Measurements from ENCODE around the gene UBE2B. TPM values are rescaled to one million over a fixed set of nuclear protein-coding genes. Genes with fewer than 3 reads are reported as not detected.
A peak's percentile ranks its signal among the peaks of the same experiment; 100 is the strongest.
"Not testable (repeated sequence)": the region's sequence is repeated elsewhere in the genome, so short reads cannot be mapped to it uniquely, and the experiment has no call there.

Gene UBE2B
- polyA plus RNA-seq, 6 donors from 2014 or later: 58.2 to 96.5 (median 77.7) TPM

DNA sequence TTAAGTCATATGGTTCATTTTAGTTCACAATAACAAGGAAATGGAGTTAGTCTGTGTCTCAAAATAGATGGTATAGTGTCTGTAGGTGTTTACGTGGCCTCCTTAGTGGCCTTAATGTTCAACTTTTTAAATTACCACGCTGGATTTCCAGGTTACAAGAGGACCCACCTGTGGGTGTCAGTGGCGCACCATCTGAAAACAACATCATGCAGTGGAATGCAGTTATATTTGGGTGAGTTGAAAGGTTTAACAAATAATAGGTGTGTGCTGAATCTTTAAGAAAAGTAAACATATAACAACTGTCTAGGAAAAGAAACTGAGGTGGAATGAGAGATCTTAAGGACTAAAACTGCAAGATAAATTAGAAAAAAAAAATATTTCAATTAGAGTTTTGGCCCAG is 2.9 kb downstream of the UBE2B start:
- H3K9me3 Mint-ChIP-seq: no peaks in the 10 kb centered on the region
- H3K4me1 Mint-ChIP-seq: peaks cover 28 to 44% (median 41%) of the 10 kb centered on the region in 3 donors
- H3K4me3 Mint-ChIP-seq: peak overlapping the region in 1 of 8 donors; percentile 94
- no peaks in the 10 kb centered on the region for H3K27me3 Mint-ChIP-seq
- peak overlapping the region in 1 of 6 donors; percentile 44 for H3K27ac Mint-ChIP-seq
- DNase-seq (no peak), ATAC-seq (ENCODE audit: low read depth in 2 of 2) (no peak)
- peaks cover 0 to 6% of the 10 kb centered on the region in 2 donors for H3K36me3 Mint-ChIP-seq

DNA sequence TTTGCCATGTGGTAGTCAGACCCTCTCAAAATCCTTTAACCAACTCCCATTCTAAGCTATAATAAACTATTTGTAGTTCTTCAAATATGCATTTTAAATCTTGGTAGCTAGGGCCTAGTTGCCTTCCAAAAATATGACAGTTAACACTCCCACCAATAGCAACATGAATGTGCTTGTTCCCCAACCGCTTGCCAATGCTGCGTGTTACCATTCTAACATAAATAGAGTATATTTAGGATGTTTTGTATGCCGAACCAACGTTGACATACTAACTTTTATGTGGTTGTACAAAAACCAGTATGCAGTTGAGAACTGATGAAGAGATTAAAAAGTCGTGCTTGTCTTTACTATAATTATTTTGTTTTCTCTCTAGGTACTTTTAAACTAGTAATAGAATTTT is 9.0 kb downstream of the UBE2B start:
- Mint-ChIP-seq H3K36me3 (peaks cover 10 to 11% of the 10 kb centered on the region in 2 donors), H3K27ac (no peak overlapping the region), H3K4me1 (peaks cover 8 to 10% (median 9%) of the 10 kb centered on the region in 3 donors), H3K27me3 (no peaks in the 10 kb centered on the region), H3K9me3 (no peaks in the 10 kb centered on the region), H3K4me3 (no peak overlapping the region)
- DNase-seq: no peak
- ATAC-seq (ENCODE audit: low read depth in 2 of 2): no peak

GRCh38 chr5:134382204-134382603 is 10.8 kb downstream of the UBE2B start:
- H3K9me3 Mint-ChIP-seq; ATAC-seq (ENCODE audit: low read depth in 2 of 2); DNase-seq; H3K4me3 Mint-ChIP-seq; H3K27me3 Mint-ChIP-seq; H3K4me1 Mint-ChIP-seq; H3K27ac Mint-ChIP-seq: not testable (repeated sequence)
- peaks cover 10 to 11% of the 10 kb centered on the region in 2 donors for H3K36me3 Mint-ChIP-seq

- Mint-ChIP-seq H3K27me3 (no peaks in the 10 kb centered on the region), H3K4me3 (no peak overlapping the region), H3K4me1 (peaks cover 6 to 9% (median 7%) of the 10 kb centered on the region in 3 donors), H3K9me3 (peaks cover 0 to 2% (median 0%) of the 10 kb centered on the region in 7 donors), H3K36me3 (peaks cover 10 to 22% of the 10 kb centered on the region in 2 donors), H3K27ac (peak overlapping the region in 2 of 6 donors; percentile 55 to 66)
- no peak for ATAC-seq (ENCODE audit: low read depth in 2 of 2)
- no peak for DNase-seq
Measured at GRCh38 chr5:134383980-134384697, 12.8 kb downstream of the UBE2B start.

DNA sequence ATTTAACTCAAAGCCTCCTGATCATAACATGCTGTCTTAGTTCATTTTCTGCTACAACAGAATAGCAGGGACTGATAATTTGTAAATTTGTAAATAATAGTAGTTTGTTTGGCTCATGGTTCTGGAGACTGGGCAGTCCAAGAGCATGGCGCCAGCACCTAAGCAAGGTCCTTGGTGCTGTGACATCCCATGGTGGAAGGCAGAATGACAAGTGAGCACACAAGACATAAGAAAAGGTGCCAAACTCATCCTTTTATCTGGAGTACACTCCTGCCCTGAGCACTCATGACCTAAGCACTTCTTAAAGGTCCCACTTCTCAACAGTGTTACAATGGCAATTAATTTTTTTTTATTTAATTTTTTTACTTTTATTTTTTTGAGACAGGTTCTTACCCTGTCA is 16.1 kb downstream of the UBE2B start:
- Mint-ChIP-seq H3K27me3 (no peaks in the 10 kb centered on the region), H3K4me1 (peaks cover 6 to 9% (median 7%) of the 10 kb centered on the region in 3 donors), H3K36me3 (peaks cover 10 to 33% of the 10 kb centered on the region in 2 donors), H3K9me3 (peaks cover 0 to 2% (median 0%) of the 10 kb centered on the region in 7 donors), H3K27ac (peak overlapping the region in 1 of 6 donors; percentile 84), H3K4me3 (no peak overlapping the region)
- no peak for ATAC-seq (ENCODE audit: low read depth in 2 of 2)
- DNase-seq: no peak

- Mint-ChIP-seq H3K9me3 (peaks cover 0 to 2% (median 0%) of the 10 kb centered on the region in 7 donors), H3K27ac (peak overlapping the region in 1 of 6 donors; percentile 28), H3K36me3 (peaks cover 0 to 28% of the 10 kb centered on the region in 2 donors), H3K4me1 (no peaks in the 10 kb centered on the region), H3K27me3 (no peaks in the 10 kb centered on the region), H3K4me3 (no peak overlapping the region)
- ATAC-seq (ENCODE audit: low read depth in 2 of 2) (no peak), DNase-seq (no peak)
Measured at GRCh38 chr5:134392301-134392700, 20.9 kb downstream of the UBE2B start.

- H3K4me1 Mint-ChIP-seq: peaks cover 0 to 3% (median 0%) of the 10 kb centered on the region in 3 donors
- H3K9me3 Mint-ChIP-seq: no peaks in the 10 kb centered on the region
- no peak for DNase-seq
- no peak for ATAC-seq (ENCODE audit: low read depth in 2 of 2)
- H3K4me3 Mint-ChIP-seq: no peak overlapping the region
- H3K36me3 Mint-ChIP-seq: peaks cover 0 to 26% of the 10 kb centered on the region in 2 donors
- H3K27me3 Mint-ChIP-seq: no peaks in the 10 kb centered on the region
- peak overlapping the region in 1 of 6 donors; percentile 76 for H3K27ac Mint-ChIP-seq
Measured at GRCh38 chr5:134394932-134395331, 23.6 kb downstream of the UBE2B start.

GRCh38 chr5:134396274-134396673 is 24.9 kb downstream of the UBE2B start:
- H3K27me3 Mint-ChIP-seq: no peaks in the 10 kb centered on the region
- H3K9me3 Mint-ChIP-seq: no peaks in the 10 kb centered on the region
- H3K27ac Mint-ChIP-seq: no peak overlapping the region
- ATAC-seq (ENCODE audit: low read depth in 2 of 2): no peak
- H3K4me1 Mint-ChIP-seq: peaks cover 0 to 3% (median 0%) of the 10 kb centered on the region in 3 donors
- DNase-seq: no peak
- H3K36me3 Mint-ChIP-seq: peaks cover 0 to 25% of the 10 kb centered on the region in 2 donors
- no peak overlapping the region for H3K4me3 Mint-ChIP-seq

DNA sequence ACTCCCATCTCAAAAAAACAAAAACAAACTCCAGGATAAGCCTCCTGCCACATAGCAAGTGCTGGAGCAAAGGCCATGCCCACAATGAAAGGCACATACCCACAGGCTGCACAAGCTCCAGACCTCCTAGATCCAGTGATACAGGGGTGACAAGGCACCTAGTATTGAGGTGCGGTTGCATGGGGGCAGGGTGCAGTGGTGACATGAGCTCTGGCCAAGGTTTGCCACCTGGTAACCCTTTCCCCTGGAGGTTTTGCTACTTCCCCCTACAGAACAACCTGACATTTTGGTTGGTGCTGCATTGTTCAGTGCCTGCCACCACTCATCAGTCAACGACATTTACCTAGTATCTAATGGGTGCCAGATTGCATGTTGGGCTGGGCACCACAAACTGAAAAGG is 25.8 kb downstream of the UBE2B start:
- no peak for DNase-seq
- Mint-ChIP-seq H3K4me3 (no peak overlapping the region), H3K27me3 (no peaks in the 10 kb centered on the region), H3K27ac (peak overlapping the region in 3 of 6 donors; percentile 30 to 52 (median 33)), H3K36me3 (peaks cover 0 to 23% of the 10 kb centered on the region in 2 donors), H3K9me3 (no peaks in the 10 kb centered on the region), H3K4me1 (peaks cover 0 to 3% (median 0%) of the 10 kb centered on the region in 3 donors)
- no peak for ATAC-seq (ENCODE audit: low read depth in 2 of 2)

DNA sequence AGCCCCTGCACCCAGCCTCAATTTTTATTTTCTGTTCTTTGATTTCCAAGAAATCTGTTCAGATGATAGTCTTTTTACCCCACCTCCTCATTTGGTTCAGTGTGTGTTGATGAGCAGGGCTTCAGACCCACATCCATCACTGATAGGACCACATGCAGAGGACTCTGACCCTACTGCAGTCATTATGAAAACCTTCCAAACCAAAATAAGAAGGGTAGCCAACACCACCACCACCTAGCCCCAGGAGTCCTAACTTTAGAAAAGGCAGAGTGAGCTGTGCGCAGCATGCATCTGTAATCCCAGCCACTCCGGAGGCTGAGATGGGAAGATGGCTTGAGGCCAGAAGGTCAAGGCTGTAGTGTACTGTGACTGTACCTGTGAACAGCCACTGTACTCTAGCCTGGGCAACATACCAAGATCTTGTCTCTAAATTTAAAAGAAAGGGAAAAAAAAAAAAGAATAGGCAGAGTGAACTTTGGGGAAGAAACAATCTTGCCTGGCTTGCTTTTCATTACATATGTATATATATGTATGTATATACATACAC is 27.3 kb downstream of the UBE2B start:
- H3K36me3 Mint-ChIP-seq: peaks cover 0 to 17% of the 10 kb centered on the region in 2 donors

GRCh38 chr5:134403951-134404350 is 32.6 kb downstream of the UBE2B start:
- no peak overlapping the region for H3K4me3 Mint-ChIP-seq
- no peak for ATAC-seq (ENCODE audit: low read depth in 2 of 2)
- H3K4me1 Mint-ChIP-seq: peaks cover 0 to 4% (median 3%) of the 10 kb centered on the region in 3 donors
- H3K27ac Mint-ChIP-seq: no peak overlapping the region
- no peaks in the 10 kb centered on the region for H3K9me3 Mint-ChIP-seq
- H3K27me3 Mint-ChIP-seq: no peaks in the 10 kb centered on the region
- peaks cover 0 to 10% of the 10 kb centered on the region in 2 donors for H3K36me3 Mint-ChIP-seq
- no peak for DNase-seq

More for the DNA sequence above, 27.3 kb downstream of the UBE2B start:
- peaks cover 0 to 3% (median 0%) of the 10 kb centered on the region in 3 donors for H3K4me1 Mint-ChIP-seq
- no peaks in the 10 kb centered on the region for H3K27me3 Mint-ChIP-seq
- peak overlapping the region in 1 of 6 donors; percentile 42 for H3K27ac Mint-ChIP-seq
- no peak for ATAC-seq (ENCODE audit: low read depth in 2 of 2)
- peak overlapping the region in 1 of 8 donors; percentile 54 for H3K4me3 Mint-ChIP-seq
- no peaks in the 10 kb centered on the region for H3K9me3 Mint-ChIP-seq
- DNase-seq: no peak

GRCh38 chr5:134406390-134406789 is 35.0 kb downstream of the UBE2B start:
- no peak overlapping the region for H3K27ac Mint-ChIP-seq

GRCh38 chr5:134409321-134409720 is 38.0 kb downstream of the UBE2B start:
- peak overlapping the region in 4 of 8 donors; percentile 7 to 93 (median 32) for H3K4me3 Mint-ChIP-seq
- no peaks in the 10 kb centered on the region for H3K36me3 Mint-ChIP-seq
- no peak for DNase-seq
- no peak overlapping the region for H3K27ac Mint-ChIP-seq
- no peak for ATAC-seq (ENCODE audit: low read depth in 2 of 2)
- H3K4me1 Mint-ChIP-seq: peaks cover 16 to 39% (median 32%) of the 10 kb centered on the region in 3 donors
- H3K27me3 Mint-ChIP-seq: no peaks in the 10 kb centered on the region
- H3K9me3 Mint-ChIP-seq: no peaks in the 10 kb centered on the region

More at GRCh38 chr5:134406390-134406789, 35.0 kb downstream of the UBE2B start:
- H3K27me3 Mint-ChIP-seq: no peaks in the 10 kb centered on the region
- peaks cover 9 to 27% (median 20%) of the 10 kb centered on the region in 3 donors for H3K4me1 Mint-ChIP-seq
- peaks cover 0 to 4% of the 10 kb centered on the region in 2 donors for H3K36me3 Mint-ChIP-seq
- no peaks in the 10 kb centered on the region for H3K9me3 Mint-ChIP-seq
- no peak overlapping the region for H3K4me3 Mint-ChIP-seq
- ATAC-seq (ENCODE audit: low read depth in 2 of 2) (no peak), DNase-seq (no peak)

DNA sequence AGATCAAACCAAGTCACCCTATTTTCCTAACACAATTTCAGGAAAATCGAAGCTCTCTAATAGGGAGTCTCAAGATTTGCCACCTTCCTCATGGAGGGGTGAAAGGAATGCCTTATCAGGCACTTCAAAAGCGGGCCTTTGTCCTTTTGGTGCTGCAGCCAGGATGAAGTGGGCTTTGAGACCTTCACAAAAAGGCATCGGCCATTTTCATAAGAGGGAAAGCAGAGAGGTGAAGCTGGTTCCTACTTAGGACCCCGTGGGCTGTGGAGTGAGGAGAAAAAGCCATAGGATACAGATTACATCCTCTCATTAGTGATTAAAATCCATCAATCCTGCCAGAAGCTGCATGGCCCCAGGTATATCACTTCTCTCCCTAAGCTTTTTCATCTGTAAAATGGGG is 39.5 kb downstream of the UBE2B start:
- H3K9me3 Mint-ChIP-seq: no peaks in the 10 kb centered on the region
- H3K27ac Mint-ChIP-seq: peak overlapping the region in 5 of 6 donors; percentile 56 to 93 (median 82)
- no peaks in the 10 kb centered on the region for H3K36me3 Mint-ChIP-seq
- ATAC-seq (ENCODE audit: low read depth in 2 of 2): no peak
- DNase-seq: no peak
- peak overlapping the region; percentile 90 to 96 (median 94) for H3K4me3 Mint-ChIP-seq
- H3K4me1 Mint-ChIP-seq: peaks cover 16 to 39% (median 32%) of the 10 kb centered on the region in 3 donors
- no peaks in the 10 kb centered on the region for H3K27me3 Mint-ChIP-seq

Data from naive B cell (primary cell).